ENCODE results near the gene PDIA2. TPM values are rescaled to one million over a fixed set of nuclear protein-coding genes. Genes with fewer than 3 reads are reported as not detected.

The PDIA2 gene
- total RNA-seq, 4 donors from 2014 or later = 3.3 to 8.8 (median 3.7) TPM

DNA sequence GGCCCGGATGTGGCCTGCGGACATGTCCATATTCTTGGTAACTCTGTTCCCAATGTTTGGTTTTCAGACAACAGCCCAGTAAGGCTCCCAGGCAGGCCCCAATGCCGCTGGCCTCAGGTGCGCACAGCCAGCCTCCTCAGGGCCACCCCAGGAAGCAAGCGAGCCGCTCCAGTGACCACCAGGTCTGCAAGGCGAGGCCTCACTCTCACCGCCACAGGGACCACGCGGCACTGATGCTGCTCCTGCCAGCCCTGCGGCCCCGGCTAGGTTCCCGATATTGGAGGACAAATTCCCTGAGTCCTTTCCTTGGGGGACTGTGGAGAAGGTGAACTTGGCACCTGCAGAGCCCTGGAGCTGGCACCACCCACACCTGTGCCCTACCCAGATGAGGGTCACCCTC, 19.0 kb downstream of the PDIA2 start:
- H3K27me3 ChIP-seq = no peaks in the 10 kb centered on the region
- H3K4me3 ChIP-seq = no peak overlapping the region
- no peaks in the 10 kb centered on the region for H3K4me1 ChIP-seq
- WGBS, 2 donors = 89 to 98% methylated on average over 4 to 10 of the region's 13 CpGs
- H3K9me3 ChIP-seq = no peaks in the 10 kb centered on the region
- TF ChIP-seq, protein P1, sequence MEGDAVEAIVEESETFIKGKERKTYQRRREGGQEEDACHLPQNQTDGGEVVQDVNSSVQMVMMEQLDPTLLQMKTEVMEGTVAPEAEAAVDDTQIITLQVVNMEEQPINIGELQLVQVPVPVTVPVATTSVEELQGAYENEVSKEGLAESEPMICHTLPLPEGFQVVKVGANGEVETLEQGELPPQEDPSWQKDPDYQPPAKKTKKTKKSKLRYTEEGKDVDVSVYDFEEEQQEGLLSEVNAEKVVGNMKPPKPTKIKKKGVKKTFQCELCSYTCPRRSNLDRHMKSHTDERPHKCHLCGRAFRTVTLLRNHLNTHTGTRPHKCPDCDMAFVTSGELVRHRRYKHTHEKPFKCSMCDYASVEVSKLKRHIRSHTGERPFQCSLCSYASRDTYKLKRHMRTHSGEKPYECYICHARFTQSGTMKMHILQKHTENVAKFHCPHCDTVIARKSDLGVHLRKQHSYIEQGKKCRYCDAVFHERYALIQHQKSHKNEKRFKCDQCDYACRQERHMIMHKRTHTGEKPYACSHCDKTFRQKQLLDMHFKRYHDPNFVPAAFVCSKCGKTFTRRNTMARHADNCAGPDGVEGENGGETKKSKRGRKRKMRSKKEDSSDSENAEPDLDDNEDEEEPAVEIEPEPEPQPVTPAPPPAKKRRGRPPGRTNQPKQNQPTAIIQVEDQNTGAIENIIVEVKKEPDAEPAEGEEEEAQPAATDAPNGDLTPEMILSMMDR (IDR thresholded peaks at IDR 0.05) = no peak
- no peak for TF ChIP-seq EP300 (IDR thresholded peaks at IDR 0.05)
- TF ChIP-seq POLR2A (IDR thresholded peaks at IDR 0.05) = no peak
- peaks cover 0 to 82% (median 17%) of the 10 kb centered on the region in 3 donors for H3K36me3 ChIP-seq
- DNase-seq (ENCODE audit: low spot score in 2 of 2) = no peak
- H3K27ac ChIP-seq = no peak overlapping the region

DNA sequence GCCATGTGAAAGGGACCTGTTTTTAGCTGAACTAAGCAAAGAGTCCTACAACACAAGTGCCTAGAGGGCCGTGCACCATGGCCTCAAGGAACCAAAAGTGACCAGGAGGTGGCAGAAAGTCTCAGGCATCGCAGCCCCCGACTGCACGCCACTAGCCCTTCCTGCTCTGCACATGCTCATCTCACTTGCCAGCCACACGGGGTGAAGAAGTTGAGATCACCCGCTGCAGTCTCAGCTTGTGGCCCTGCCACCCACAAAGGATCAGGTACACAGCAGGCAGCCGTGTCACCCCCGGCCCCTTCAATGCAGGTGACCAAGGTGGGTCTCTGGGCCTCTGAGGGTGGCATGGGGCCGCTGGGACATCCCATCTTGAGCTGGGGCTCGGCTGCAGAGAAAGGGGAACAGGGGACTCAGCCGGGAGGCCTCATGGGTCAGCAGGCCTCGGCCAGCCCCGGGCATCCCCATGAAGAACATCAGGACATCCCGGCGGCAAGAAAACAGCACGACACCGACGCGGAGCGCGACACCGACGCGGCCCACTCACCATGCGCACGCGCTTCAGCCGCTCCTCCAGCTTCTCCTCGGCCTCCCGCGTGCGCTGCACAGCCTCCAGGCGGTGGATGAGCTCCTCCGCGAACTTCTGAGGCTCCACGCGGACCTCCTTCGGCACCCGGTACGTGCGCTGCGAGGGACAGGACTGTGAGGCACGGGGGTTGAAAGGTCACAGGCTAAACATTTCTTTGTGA, 21.0 kb downstream of the PDIA2 start:
- Histone ChIP-seq H3K4me3 (no peak overlapping the region), H3K4me1 (no peaks in the 10 kb centered on the region), H3K36me3 (peaks cover 0 to 82% (median 16%) of the 10 kb centered on the region in 3 donors), H3K27ac (no peak overlapping the region), H3K27me3 (no peaks in the 10 kb centered on the region), H3K9me3 (no peaks in the 10 kb centered on the region)
- WGBS, 2 donors = 85% methylated on average over 35 to 43 of the region's 43 CpGs
- TF ChIP-seq EP300 (IDR thresholded peaks at IDR 0.05) (no peak), POLR2A (IDR thresholded peaks at IDR 0.05) (no peak)
- DNase-seq (ENCODE audit: low spot score in 2 of 2) = no peak

DNA sequence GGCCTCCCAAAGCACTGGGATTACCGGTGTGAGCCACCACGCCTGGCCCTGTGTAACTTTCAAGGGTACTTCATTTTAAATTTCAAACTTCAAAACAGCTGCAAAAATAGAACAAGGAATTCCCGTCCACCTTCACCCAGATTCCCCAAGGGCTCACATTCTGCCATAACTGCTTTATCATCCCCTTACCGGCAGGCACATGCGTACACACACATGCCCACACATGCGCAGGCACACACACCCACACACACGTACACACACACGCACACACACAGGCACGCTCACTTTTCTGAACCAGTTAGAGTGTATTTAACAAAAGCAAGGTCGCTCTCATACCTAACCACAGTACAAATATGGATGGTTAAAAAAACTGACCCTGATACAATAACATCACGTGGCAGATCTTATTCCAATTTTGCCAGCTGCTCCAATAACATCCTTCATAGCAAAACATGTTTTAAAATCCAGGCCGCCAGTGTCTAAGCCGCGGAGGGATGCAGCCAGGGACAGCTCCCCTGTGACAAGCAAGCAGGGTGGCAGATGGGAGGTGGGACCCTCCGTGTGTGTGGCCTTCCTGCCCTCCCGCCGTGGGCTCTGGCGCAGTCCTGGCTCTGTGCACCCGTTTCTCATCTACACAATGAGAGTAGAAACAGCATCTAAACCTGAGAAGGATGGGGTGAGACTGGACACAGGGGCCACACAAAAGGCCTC, 23.1 kb downstream of the PDIA2 start:
- Histone ChIP-seq H3K27me3 (no peaks in the 10 kb centered on the region), H3K36me3 (peaks cover 0 to 90% (median 16%) of the 10 kb centered on the region in 3 donors), H3K4me3 (no peak overlapping the region), H3K4me1 (no peaks in the 10 kb centered on the region), H3K9me3 (no peaks in the 10 kb centered on the region), H3K27ac (no peak overlapping the region)
- 73 to 76% methylated on average over 14 to 19 of the region's 19 CpGs for whole genome bisulfite sequencing, 2 donors
- DNase-seq (ENCODE audit: low spot score in 2 of 2) = no peak
- no peak for TF ChIP-seq POLR2A (IDR thresholded peaks at IDR 0.05)
- TF ChIP-seq, protein P1 (IDR thresholded peaks at IDR 0.05) = no peak
- TF ChIP-seq EP300 (IDR thresholded peaks at IDR 0.05) = no peak

DNA sequence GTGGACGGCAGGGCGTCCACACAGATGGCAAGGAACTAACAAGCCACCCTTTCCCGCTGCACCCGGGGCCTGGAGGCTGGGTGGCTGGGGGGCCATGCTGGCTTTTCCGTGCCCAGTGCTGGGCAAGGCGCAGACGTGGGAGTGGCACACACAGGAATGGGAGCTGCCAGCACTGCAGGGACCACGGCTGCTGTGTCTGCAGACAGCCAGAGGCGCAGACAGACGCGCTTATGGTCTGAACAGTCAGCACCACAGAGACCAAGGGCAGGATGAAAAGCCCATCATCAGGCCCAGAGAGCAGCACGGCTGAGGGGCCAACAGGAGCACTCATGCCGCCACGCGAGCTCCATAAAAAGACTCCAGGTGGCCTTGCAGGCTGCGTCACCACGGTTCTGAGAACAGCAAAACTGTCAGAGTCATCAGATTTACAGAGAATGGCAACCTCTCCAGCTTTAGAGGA, 24.0 kb downstream of the PDIA2 start:
- H3K4me1 ChIP-seq = no peaks in the 10 kb centered on the region
- H3K27ac ChIP-seq = no peak overlapping the region
- DNase-seq (ENCODE audit: low spot score in 2 of 2) = no peak
- no peaks in the 10 kb centered on the region for H3K9me3 ChIP-seq
- H3K4me3 ChIP-seq = no peak overlapping the region
- TF ChIP-seq POLR2A (IDR thresholded peaks at IDR 0.05) = no peak
- TF ChIP-seq, protein P1 (IDR thresholded peaks at IDR 0.05) = no peak
- no peak for TF ChIP-seq EP300 (IDR thresholded peaks at IDR 0.05)
- 76 to 84% methylated on average over 14 to 17 of the region's 17 CpGs for WGBS, 2 donors
- H3K27me3 ChIP-seq = no peaks in the 10 kb centered on the region
- H3K36me3 ChIP-seq = peaks cover 0 to 94% (median 13%) of the 10 kb centered on the region in 3 donors

DNA sequence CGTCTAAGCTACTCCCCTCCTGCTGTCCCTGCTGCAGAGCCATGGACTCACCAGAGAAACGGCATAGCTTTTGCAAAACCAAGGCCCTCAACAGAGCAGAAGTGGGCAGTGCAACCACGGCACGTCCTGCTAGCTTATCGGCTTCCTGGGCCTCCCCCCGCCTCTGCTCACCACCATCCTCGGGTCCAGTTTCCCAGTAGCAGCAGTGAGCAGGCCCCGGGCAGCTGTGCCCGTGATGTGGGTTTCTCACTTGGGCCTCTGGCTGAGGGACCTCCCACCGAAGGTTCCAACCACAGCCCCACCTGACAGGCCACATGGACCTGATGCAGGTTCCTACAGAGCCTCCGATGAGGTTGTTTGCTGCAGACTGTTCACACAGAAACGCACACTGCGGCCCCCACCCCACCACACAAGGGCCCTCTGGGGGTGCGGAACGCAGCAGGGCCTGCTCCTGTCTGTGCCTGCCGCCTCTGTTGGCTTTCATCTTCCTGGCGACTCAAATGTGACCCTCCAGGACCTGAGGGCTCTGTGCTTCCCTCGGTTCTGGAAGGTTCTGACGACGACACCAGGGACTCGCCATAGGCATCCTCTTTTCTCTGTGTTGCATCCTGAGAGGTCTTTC, 24.8 kb downstream of the PDIA2 start:
- TF ChIP-seq, protein P1 (IDR thresholded peaks at IDR 0.05) = no peak
- TF ChIP-seq POLR2A (IDR thresholded peaks at IDR 0.05) = no peak
- no peak for TF ChIP-seq EP300 (IDR thresholded peaks at IDR 0.05)

More for the DNA sequence above, 24.8 kb downstream of the PDIA2 start:
- H3K9me3 ChIP-seq = no peaks in the 10 kb centered on the region
- H3K27me3 ChIP-seq = no peaks in the 10 kb centered on the region
- no peak overlapping the region for H3K4me3 ChIP-seq
- H3K4me1 ChIP-seq = no peaks in the 10 kb centered on the region
- peaks cover 0 to 93% (median 8%) of the 10 kb centered on the region in 3 donors for H3K36me3 ChIP-seq
- no peak overlapping the region for H3K27ac ChIP-seq
- WGBS, 2 donors = 85 to 92% methylated on average over 14 to 20 of the region's 21 CpGs
- no peak for DNase-seq (ENCODE audit: low spot score in 2 of 2)

Measured in tibial nerve (tissue), 4 donors.